HG02763 (cell line): ENCODE data around the gene PPY.
"Not testable (repeated sequence)": the region's sequence is repeated elsewhere in the genome, so short reads cannot be mapped to it uniquely, and the experiment has no call there.

Experiments used
- ATAC-seq: cut with Tn5 transposase; IDR thresholded peaks from one replicate; pipeline ENCODE4 v1.9.1; 2021; ENCODE audit warnings: mild to moderate bottlenecking, moderate library complexity; ENCODE audit not compliant: unreplicated experiment

The PPY gene

GRCh38 chr17:43932923-43933322, 9.4 kb downstream of the PPY start:
- no peak for ATAC-seq

- no peak for ATAC-seq
These were observed 9.9 kb downstream of the PPY start for GRCh38 chr17:43932357-43932756.

GRCh38 chr17:43931062-43931571, 11.2 kb downstream of the PPY start:
- no peak for ATAC-seq

- ATAC-seq, result no peak
These were observed 13.7 kb downstream of the PPY start for GRCh38 chr17:43928609-43929008.

GRCh38 chr17:43927929-43928328, 14.3 kb downstream of the PPY start:
- not testable (repeated sequence) for ATAC-seq

- ATAC-seq, result no peak
These were observed 15.0 kb downstream of the PPY start for GRCh38 chr17:43927060-43927864.

- no peak for ATAC-seq
These were observed 17.7 kb downstream of the PPY start for GRCh38 chr17:43924558-43924957.

GRCh38 chr17:43920500-43921095, 21.7 kb downstream of the PPY start:
- no peak for ATAC-seq

- ATAC-seq, result no peak
These were observed 24.3 kb downstream of the PPY start for GRCh38 chr17:43918026-43918389.

GRCh38 chr17:43917348-43918025, 24.8 kb downstream of the PPY start:
- ATAC-seq, result no peak

- ATAC-seq, result no peak
These were observed 25.3 kb downstream of the PPY start for GRCh38 chr17:43917016-43917347.

- no peak for ATAC-seq
These were observed 25.9 kb downstream of the PPY start for GRCh38 chr17:43916385-43916784.

GRCh38 chr17:43915559-43915958, 26.7 kb downstream of the PPY start:
- ATAC-seq, result no peak

GRCh38 chr17:43914451-43914850, 27.8 kb downstream of the PPY start:
- ATAC-seq, result no peak

GRCh38 chr17:43913584-43913983, 28.7 kb downstream of the PPY start:
- no peak for ATAC-seq

- no peak for ATAC-seq
These were observed 29.5 kb downstream of the PPY start for GRCh38 chr17:43912635-43913304.

- no peak for ATAC-seq
These were observed 30.4 kb downstream of the PPY start for GRCh38 chr17:43911904-43912303.

GRCh38 chr17:43909537-43910231, 32.6 kb downstream of the PPY start:
- no peak for ATAC-seq

GRCh38 chr17:43907998-43908721, 34.1 kb downstream of the PPY start:
- ATAC-seq, result no peak

GRCh38 chr17:43907425-43907981, 34.8 kb downstream of the PPY start, which contains the start of gene MPP2:
TSS of gene MPP2 (minus strand) at chr17:43907536. CDS start at chr17:43904460, 3,076 bp downstream.
- ATAC-seq, result no peak
